Measurements from ENCODE around the gene GAN. TPM values are rescaled to one million over a fixed set of nuclear protein-coding genes. Genes with fewer than 3 reads are reported as not detected.

The GAN gene, protein sequence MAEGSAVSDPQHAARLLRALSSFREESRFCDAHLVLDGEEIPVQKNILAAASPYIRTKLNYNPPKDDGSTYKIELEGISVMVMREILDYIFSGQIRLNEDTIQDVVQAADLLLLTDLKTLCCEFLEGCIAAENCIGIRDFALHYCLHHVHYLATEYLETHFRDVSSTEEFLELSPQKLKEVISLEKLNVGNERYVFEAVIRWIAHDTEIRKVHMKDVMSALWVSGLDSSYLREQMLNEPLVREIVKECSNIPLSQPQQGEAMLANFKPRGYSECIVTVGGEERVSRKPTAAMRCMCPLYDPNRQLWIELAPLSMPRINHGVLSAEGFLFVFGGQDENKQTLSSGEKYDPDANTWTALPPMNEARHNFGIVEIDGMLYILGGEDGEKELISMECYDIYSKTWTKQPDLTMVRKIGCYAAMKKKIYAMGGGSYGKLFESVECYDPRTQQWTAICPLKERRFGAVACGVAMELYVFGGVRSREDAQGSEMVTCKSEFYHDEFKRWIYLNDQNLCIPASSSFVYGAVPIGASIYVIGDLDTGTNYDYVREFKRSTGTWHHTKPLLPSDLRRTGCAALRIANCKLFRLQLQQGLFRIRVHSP
- total RNA-seq: 10 to 100 TPM; 11.0 to 11.8 TPM

DNA sequence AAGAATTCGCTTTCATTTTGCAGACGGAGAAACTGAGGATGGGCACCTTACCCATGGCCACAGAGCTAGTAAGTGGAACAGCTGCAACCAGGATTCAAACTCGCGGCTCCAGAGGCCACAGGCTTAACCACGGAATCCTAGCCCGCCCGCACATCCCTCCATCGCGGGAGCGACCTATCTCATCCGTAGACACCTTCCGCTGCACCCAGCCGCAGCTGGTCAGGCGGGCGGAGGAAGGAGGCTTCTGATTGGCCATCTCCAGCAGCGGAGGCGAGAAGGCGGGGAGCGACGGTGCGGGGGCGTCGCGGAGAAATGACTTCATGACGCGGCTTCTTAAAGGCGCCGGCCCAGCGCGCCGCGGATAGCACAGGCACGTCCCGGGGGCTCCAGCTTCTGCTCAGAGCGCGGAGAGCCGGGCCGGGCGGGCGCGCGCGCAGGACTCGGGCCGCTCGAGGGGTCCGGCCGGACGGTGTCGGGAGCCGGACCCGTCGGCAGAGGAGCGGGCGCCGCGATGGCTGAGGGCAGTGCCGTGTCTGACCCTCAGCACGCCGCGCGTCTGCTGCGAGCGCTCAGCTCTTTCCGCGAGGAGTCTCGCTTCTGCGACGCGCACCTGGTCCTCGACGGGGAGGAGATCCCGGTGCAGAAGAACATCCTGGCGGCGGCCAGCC is at the start of gene GAN:
Gene GAN, plus strand, starts transcription at position 360 of the 668 bp plus-strand sequence. Its CDS starts 152 bp downstream, at position 512.
- POLR2A ChIA-PET: interaction anchor here (0.5 to 1.3 kb wide), 3 partner anchors 21 to 502 kb away, joined by 4 to 8 read pairs (median 4); partner anchors contain the start of gene CMIP

DNA sequence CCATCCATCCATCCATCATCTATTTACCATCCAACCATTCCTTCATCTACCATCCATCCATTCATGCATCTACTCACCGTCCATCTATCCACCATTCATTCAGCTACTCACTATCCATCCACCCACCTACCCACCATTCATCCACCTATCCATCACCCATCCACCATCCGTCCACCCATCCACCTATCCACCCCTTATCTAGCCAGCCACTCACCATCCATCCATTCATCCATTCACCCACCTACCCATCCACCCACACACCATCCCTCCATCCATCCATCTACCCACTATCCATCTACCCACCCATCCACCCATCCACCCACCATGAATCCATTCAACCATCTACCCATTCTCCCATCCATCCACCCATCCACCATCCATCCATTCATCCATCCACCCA is 49.7 kb upstream of the GAN start:
- ChIA-PET POLR2A (no interaction called here), CTCF (no interaction called here)

More for the DNA sequence above, at the start of gene GAN:
- CTCF ChIA-PET: no interaction called here

DNA sequence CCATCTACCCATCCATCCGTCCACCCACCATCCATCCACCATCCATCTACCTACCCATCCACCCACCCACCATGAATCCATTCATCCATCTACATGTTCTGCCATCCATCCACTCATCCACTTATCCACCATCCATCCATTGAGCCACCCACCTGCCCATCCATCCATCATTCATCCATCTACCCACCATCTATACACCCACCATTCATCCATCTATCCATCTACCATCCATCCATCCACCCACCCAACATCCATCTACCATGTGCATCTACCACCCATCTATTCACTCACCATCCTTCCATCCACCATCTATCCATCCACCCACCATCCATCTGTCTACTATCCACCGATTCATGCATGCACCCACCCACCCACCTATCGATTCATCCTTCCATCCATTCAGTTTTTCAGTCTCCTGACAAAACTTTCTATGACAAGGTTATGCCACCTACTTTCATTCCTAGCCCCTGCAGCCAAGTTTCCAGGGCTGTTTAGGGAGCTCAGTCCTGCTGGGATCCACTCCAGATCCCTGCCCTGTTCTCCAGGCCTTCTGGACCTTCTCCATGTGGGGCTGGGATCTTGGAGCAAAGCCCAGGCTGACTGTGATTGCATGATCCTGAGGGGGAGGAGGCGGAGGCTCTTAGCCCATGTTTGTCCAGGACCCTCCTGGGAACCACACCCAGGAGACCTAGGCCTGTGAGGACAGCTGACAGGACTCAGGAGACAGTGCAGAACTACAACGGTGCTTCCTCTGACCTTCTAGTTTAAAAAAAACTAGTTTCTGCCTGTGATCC is 48.9 kb upstream of the GAN start:
- ChIA-PET CTCF (no interaction called here), POLR2A (no interaction called here)

DNA sequence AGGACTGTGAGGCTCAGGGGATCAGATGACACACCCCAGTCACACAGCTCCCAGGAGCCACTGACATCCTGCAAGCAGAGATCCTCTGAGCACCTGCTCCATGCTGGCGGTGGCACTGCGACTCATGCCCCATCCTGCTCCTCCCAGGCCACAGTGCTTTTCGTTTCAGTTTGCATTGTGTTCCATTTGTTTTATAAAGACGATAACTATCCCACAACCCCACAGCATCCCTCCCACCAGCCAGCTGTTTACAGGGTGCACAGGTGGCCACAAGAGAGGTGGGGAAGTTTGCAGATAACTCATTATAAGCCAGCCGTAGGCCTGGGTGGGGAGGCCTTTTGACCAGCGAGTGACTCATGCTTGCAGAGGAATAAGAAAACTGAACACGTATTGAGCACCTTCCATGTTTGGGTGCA is 48.1 kb upstream of the GAN start:
- CTCF ChIA-PET: no interaction called here
- POLR2A ChIA-PET: no interaction called here

DNA sequence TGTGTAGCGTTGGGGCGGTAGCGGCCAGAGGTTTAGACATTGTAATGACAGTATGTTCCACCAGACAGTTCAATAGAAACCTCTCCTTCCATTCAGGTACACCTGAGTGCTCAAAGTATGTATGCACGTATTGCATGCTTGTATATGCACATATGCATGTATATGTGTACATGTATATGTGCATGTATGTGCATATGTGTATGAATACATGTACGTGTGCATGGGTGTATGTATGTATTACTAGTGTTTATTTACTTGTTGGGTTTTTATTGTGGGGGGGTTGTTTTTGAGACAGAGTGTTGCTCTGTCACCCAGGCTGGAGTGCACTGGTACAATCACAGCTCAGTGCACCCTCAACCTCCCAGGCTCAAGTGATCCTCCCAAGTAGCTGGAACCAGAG is 46.3 kb upstream of the GAN start:
- ChIA-PET CTCF (no interaction called here), POLR2A (no interaction called here)

DNA sequence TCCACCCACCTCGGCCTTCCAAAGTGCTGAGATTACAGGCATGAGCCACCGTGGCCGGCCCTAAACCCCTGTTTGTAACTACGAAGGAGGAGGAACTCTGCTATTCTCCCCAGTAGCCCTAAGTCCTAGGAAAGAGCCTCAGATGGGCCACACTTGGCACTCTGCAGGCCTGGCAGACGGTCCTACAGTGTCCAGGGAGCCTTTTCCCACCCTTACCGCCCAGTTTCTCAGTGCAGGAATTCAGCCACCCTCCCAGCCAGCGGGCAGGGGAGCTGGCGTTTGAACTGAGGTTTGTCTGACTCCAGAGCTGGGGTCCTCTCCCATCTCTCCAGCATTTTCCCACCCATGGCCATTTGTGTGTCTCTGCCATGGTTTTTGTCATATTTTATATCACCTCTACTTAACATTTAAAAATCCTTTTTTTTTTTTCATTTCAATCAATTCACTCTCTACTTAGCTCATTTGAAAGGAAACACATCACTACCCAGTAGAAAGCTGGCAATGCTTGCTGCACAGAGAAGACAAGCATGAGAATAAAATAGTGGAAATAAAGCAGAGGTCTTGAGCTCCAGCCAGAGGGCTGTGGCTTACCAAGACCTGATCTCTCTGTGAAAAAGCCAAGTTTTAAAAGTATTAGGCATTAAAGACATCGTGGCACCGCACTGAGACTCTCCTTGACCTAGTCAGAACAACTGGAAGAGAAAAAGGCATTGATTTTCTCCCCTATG is 41.4 kb upstream of the GAN start:
- POLR2A ChIA-PET: no interaction called here
- CTCF ChIA-PET: no interaction called here

DNA sequence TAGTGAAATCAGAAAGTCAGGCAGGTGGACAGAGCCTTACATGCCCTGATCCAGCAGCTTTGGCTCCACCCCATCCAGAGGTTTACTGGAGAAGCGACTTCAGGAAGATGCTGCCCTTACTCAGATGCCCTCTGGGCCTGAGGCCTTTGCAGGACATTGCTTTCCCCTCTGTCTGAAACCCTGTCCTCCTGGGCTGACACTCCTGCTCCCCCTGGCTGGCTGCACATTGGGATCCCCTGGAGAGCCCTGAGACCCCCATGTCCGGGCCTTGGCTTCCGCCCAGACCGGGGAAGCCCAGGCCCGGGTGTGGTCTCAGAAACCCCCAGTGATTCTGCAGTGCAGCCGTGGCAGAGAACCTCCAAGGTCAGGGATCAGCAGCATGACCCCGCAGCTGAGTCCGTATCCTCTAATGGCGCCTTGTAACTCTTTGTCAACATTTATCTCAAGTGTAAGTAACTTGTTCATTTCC is 39.7 kb upstream of the GAN start:
- ChIA-PET POLR2A (no interaction called here), CTCF (interaction anchor here (0.6 kb wide), 1 partner anchor 430 kb away, joined by 3 read pairs; no protein-coding TSS in a partner anchor)

DNA sequence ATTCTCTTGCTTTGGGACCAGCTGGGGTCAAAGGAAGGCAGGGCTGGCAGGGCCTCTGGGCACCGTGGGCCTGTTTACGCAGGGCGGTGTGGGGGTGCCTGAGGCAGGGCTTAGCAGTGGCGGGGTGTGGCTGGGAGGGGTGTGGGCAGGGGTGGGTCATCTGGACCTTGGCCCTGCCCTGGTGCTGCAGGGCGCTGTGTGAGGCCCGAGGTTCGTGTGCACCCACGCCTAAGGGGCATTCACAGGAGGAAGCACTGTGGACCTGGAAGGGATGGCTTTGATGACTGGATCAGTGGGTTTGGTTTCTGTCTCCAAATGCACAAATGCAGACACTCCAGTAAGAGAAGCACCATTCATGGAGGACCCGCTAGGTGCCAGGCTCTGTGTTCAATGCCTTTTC is 39.0 kb upstream of the GAN start:
- CTCF ChIA-PET: no interaction called here

DNA sequence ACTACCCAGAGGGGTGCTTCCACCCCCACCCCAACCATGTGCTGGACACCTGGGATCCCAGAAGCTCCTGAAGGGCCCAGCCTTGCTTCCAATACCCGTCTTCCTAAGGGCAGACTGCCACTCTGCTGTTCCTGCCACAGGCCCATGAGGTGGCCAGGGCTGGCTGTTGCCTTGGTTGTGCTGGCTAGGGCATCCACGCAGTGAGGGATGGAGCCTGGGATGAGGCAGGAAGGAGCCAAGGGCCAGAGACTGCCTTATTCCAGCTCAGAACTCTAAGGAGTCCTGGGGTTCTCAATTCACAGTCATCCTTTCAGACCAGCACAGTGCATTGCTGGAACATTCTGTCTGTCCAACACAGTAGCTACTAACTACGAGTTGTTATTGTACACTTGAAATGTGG is 38.4 kb upstream of the GAN start:
- CTCF ChIA-PET: no interaction called here
- POLR2A ChIA-PET: interaction anchor here (0.7 kb wide), 1 partner anchor 1192 kb away, joined by 9 read pairs; no protein-coding TSS in a partner anchor

More for the DNA sequence above, 39.0 kb upstream of the GAN start:
- POLR2A ChIA-PET: no interaction called here

DNA sequence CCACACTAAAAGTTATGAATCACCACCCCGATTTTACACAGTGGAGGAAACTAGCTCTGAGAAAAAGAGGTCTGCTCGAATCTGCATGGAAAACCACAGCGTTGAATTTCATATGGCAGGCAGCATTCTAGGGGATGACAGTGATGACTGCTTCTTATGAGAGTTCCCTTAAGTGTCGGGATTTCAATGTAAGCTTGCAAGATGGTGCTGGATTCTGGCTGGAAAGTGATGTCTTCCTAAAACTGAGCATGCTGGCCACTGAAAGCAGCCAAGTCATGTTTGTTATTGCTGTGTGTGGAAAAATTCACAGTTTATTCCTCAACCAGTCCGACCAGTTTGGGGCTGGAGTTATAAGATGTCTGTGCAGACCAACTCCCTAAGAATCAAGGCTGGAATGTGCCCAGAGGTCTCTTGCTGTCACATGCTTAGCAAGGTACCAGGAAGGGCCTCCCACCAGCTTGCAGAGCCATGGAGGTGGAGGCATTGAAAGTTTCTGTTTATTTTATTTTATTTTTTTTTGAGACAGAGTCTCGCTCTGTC is 37.2 kb upstream of the GAN start:
- CTCF ChIA-PET: no interaction called here
- POLR2A ChIA-PET: no interaction called here

DNA sequence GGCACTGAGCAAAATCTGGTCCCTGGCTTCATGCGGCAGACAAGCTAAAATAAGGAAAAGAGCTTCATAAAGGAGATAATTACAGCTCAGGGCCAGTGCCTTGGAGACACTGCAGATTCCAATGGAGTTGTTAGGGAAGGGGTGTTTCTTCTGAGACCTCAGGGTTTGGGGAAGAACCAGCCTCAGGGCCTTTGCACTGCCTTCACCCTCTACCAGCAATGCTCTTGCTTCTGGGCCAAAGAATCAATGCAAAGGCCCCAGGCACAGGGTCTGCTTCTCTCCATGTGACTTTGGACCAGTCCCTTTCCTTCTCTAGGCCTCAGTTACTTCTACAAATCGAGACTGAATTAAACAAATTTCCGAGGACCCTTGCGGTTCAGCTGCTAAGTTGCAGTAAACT is 36.2 kb upstream of the GAN start:
- CTCF ChIA-PET: no interaction called here
- POLR2A ChIA-PET: no interaction called here

DNA sequence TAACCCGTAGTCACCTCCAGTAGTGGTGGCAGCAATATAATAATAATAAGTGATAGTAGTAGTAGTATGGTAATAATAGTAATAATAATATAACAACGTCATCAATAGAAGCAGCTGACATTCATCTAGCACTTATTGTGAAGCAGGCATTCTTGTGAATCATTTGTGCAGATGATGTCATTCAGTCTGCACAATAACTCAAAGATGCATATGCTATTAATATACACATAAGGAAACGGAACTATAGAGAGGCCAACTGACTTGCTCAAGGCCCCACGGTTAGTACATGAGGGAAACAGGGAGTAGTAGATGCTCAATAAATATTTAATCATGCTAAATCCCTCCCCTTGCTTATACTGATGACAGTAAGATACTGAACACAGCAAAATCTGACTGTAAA is 35.4 kb upstream of the GAN start:
- ChIA-PET POLR2A (no interaction called here), CTCF (no interaction called here)

DNA sequence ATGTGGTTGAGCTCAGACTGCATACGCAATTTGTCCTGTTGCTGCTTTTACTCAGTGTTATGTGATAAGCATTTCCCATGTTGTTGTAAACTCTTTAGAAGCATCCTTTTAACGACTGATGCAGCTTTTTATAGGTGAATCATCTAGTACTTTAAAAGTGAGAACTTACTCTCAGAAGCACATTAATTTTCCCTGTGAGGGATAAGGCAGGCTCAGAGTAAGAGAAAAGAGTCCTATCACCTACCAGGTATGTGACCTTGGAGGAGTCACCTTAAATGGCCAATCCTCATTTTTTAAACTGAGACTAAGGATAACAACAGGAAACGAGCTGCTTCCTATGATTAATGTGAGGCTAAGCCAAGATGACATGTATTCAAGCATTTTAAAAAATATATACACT is 34.4 kb upstream of the GAN start:
- ChIA-PET POLR2A (no interaction called here), CTCF (no interaction called here)

DNA sequence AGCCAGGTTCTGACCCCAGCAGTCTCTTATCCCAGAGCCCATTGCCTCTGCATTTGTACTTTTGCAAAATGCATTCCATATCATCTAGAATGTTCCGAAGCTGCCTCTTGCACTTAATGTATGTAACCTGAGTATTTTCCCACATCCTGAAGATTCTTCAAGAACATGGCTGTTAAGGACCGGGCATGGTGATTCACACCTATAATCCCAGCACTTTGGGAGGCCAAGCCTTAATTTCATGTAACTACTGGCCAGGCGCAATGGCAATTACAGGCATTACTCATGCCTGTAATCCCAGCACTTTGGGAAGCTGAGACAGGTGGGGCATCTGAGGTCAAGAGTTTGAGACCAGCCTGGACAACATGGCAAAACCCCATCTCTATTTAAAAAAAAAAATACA is 31.7 kb upstream of the GAN start:
- ChIA-PET POLR2A (no interaction called here), CTCF (no interaction called here)

DNA sequence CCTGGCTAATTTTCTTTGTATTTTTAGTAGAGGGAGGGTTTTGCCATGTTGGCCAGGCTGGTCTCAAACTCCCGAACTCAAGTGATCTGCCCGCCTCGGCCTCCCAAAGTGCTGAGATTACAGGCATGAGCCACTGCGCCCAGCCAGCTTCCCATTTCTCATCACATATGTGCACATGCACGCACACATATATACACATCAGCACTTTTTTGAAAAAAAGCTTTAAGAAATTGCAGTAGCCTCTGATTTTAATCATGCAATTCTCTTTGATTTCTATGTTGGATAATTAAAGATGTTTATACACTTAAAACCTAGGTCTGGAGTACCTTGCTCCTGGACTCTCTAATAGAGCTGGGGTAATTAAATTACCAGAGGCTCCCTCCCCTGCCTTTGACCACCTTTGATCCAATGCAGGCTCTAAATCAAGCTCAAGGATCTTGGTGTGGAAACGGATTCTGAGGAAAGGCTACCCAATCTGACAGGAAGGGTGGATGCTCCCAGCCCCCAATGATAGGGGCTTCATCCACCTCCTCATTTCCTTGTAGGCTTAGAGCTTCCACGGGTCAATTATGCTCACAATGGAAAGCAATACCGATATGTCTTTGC is 29.7 kb upstream of the GAN start:
- POLR2A ChIA-PET: no interaction called here
- CTCF ChIA-PET: no interaction called here

DNA sequence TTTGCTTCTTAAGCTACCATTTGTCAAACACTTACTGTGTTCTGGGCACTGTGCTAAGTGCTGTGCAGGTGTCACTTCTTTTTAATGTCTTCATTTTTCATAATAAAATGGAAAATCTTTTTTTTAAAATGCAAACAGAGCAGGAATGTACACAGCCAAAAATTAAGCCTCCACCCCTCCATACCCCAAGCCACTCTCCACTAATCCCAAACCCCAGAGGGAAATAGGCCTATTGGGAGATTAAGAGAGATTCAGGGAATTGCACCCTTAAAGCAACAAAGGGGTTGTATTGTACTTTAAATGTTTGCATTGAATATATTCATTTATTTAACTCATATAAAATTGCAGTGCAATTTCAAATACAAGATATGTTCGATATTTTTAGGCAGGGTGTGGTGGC is 28.6 kb upstream of the GAN start:
- ChIA-PET CTCF (no interaction called here), POLR2A (no interaction called here)

DNA sequence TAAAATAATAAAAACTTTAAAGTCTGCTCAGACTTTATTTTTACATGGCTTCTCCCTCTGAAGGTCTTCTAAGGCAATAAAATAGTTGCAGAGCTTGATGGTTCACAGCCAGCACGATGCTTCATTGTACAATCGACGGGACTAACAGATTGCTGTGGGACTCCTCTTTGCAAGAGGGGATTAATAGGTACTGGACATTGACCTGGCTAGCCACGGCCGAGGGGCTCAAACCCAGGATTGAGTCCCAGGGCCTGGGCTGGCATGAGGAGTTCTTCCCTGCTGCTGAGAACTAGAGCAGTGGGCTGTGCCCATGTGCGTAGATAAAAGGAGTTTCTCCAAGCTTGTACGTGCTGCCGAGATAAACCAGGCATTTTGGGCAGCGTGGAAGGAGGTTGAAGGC is 23.6 kb upstream of the GAN start:
- CTCF ChIA-PET: no interaction called here

DNA sequence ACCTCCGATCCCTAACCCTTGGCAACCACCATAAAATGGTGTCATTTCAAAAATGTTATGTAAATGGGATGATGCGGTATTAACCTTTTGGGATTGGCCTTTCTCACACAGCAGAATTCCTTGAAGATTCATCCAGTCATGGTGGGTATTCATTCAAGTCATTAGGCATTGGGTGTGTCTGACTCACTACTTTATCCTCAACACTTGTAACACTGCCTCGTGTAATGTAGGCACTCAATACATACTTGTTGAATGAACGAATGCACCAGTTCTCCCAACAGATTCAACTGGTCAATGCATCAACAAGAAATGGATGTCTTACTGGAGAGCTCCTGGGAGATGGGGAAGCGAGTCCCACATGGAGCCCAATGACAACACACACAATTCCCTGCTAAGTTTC is 21.8 kb upstream of the GAN start:
- CTCF ChIA-PET: no interaction called here

More for the DNA sequence above, 23.6 kb upstream of the GAN start:
- POLR2A ChIA-PET: no interaction called here

More for the DNA sequence above, 21.8 kb upstream of the GAN start:
- POLR2A ChIA-PET: no interaction called here

Measured in activated CD8-positive, alpha-beta memory T cell treated with anti-CD3 and anti-CD28 coated beads for 36 hours (primary cell).